ENCODE data around the gene ZFP36L2.

DNA sequence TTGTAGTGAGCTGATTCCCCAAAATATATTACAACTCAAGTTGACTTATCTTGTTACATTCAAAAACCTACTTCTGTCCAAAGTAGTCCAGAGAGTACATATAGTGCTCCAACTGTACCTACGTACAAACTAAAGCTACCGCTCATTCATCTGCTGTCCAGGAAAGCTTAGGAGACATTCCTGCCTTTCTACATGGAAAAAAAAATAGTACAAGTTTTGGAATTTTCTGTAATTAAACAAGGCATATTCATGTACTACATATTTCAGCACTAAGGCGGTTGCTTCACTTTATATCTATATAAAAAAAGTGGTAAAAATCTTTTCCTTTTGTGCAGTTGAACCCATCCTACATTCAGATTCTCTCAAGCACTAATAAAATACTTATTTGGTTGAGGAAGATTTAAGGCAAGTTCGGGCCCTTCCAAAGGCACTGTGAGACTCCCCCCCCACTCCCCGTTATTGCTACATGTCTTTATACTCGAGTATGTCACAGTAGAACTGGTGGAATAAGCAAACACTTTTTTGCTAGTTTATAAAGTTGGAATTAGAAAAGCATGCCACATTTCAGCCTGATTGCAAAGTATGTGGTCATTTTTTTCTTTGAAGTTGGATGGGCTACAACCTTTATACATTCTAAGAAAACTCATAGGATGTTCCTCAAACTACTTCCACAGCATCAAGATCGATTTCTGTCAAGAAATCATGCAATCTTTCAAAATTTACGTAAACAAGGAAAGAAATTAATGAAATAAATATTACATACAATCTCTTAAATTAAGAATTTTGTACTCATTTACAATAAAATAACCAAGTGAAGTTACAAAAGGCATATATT, 3.7 kb downstream of the ZFP36L2 start:
- no peak for TF ChIP-seq POLR2AphosphoS5 (IDR thresholded peaks at IDR 0.05; ENCODE audit: insufficient read depth, low read depth, low read length)
- TF ChIP-seq, protein P1, sequence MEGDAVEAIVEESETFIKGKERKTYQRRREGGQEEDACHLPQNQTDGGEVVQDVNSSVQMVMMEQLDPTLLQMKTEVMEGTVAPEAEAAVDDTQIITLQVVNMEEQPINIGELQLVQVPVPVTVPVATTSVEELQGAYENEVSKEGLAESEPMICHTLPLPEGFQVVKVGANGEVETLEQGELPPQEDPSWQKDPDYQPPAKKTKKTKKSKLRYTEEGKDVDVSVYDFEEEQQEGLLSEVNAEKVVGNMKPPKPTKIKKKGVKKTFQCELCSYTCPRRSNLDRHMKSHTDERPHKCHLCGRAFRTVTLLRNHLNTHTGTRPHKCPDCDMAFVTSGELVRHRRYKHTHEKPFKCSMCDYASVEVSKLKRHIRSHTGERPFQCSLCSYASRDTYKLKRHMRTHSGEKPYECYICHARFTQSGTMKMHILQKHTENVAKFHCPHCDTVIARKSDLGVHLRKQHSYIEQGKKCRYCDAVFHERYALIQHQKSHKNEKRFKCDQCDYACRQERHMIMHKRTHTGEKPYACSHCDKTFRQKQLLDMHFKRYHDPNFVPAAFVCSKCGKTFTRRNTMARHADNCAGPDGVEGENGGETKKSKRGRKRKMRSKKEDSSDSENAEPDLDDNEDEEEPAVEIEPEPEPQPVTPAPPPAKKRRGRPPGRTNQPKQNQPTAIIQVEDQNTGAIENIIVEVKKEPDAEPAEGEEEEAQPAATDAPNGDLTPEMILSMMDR (IDR thresholded peaks at IDR 0.05; ENCODE audit: extremely low read depth in 1 of 2, insufficient read depth in 1 of 2, low read depth in 1 of 2, low read length in 2 of 2): no peak
- no peak for TF ChIP-seq EZH2 (IDR thresholded peaks at IDR 0.05; ENCODE audit: borderline replicate concordance, low read depth, low read length, severe bottlenecking)
- TF ChIP-seq POLR2A (IDR thresholded peaks at IDR 0.05; ENCODE audit: low read depth, low read length): no peak
- TF ChIP-seq FOS (IDR thresholded peaks at IDR 0.05; ENCODE audit: borderline replicate concordance, insufficient read depth, low read length): no peak
- TF ChIP-seq, protein P2, sequence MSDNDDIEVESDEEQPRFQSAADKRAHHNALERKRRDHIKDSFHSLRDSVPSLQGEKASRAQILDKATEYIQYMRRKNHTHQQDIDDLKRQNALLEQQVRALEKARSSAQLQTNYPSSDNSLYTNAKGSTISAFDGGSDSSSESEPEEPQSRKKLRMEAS (IDR thresholded peaks at IDR 0.05; ENCODE audit: insufficient read depth, insufficient read length): no peak
- TF ChIP-seq JUN (IDR thresholded peaks at IDR 0.05; ENCODE audit: borderline replicate concordance, insufficient read depth, insufficient read length, low read depth): no peak
- no peak for TF ChIP-seq GATA2 (IDR thresholded peaks at IDR 0.05; ENCODE audit: insufficient read depth, insufficient read length, low read depth, low read length)
